Measurements from ENCODE around the gene TCP10L.

- TF ChIP-seq POLR2A (IDR thresholded peaks at IDR 0.05; ENCODE audit: extremely low read depth, insufficient read length): no peak
- TF ChIP-seq CTCF (IDR thresholded peaks at IDR 0.05; ENCODE audit: low read depth, low read length): no peak
- TF ChIP-seq MAX (IDR thresholded peaks at IDR 0.05; ENCODE audit: low read depth, low read length): no peak
- no peak for TF ChIP-seq MYC (IDR thresholded peaks at IDR 0.05; ENCODE audit: low read depth, low read length)
Observed at GRCh38 chr21:32580949-32581348, 4.4 kb downstream of the TCP10L start.

Data from NB4 (cell line).